ENCODE data around the gene RUFY4.
"Not testable (repeated sequence)": the region's sequence is repeated elsewhere in the genome, so short reads cannot be mapped to it uniquely, and the experiment has no call there.

The RUFY4 gene

DNA sequence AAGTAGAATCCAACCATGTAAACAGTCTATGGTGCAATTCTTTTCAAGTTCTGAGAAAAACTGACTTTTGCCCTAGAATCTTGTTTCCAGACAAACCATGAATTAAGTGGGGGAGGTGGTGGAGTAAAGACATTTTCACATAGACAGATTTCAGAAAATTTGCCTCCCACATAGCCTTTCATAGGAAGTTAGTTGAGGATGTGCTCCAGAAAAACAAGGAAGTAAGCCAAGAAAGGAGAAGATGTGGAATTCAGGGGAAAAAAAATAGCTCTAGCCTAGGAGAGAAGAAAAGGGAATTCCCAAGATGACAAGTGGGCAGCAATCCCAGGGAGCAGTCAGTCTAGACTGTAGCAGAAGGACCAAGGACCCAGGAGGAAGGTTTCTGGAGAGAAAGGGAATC is 17.4 kb downstream of the RUFY4 start:
- DNase-seq (ENCODE audit: low read depth): no peak

- no peak for DNase-seq (ENCODE audit: low read depth)
Observed at GRCh38 chr2:218089259-218089658, 20.2 kb downstream of the RUFY4 start.

DNA sequence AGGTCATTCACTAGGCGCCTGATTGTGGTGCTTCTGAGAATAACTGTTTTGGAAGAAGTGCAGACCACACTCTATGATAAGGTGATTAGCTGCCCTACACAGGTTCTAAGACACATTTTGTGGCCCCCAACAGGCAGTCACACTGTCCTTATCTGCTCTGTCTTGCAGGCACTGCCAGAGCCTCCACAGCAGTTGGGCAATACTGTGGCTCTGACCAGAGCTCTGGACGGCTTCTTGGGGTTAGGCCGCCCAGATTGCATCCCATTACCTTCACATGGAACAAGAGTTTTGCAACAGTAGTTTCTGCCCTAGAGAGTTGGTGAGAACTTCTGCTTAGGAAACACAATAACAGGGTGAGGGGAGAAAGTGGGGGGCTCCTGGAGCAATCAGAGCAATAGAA is 22.7 kb downstream of the RUFY4 start:
- DNase-seq (ENCODE audit: low read depth): no peak

GRCh38 chr2:218093879-218094278 is 24.8 kb downstream of the RUFY4 start:
- no peak for DNase-seq (ENCODE audit: low read depth)

- no peak for DNase-seq (ENCODE audit: low read depth)
Observed at GRCh38 chr2:218095853-218096252, 26.8 kb downstream of the RUFY4 start.

DNA sequence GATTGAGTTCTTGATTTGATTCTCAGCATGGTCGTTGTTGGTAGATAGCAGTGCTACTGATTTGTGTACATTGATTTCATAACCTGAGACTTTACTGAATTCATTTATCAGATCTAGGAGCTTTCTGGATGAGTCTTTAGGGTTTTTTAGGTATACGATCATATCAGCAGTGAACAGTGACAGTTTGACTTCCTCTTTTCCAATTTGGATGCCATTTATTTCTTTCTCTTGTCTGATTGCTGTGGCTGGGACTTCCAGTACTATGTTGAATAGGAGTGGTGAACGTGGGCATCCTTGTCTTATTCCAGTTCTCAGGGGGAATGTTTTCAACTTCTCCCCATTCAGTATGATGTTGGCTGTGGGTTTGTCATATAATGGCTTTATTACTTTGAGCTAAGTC is 28.9 kb downstream of the RUFY4 start:
- no peak for DNase-seq (ENCODE audit: low read depth)

- DNase-seq (ENCODE audit: low read depth): not testable (repeated sequence)
Observed at GRCh38 chr2:218108834-218109233, 39.8 kb downstream of the RUFY4 start.

DNA sequence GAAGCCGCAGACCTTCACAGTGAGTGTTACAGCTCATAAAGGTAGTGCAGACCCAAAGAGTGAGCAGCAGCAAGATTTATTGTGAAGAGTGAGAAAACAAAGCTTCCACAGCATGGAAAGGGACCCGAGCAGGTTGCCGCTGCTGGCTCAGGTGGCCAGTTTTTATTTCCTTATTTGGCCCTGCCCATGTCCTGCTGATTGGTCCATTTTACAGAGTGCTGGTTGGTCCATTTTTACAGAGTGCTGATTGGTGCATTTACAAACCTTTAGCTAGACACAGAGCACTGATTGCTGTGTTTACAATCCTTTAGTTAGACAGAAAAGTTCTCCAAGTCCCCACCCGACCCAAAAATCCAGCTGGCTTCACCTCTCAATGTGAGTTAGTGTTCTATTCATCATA is 52.7 kb downstream of the RUFY4 start:
- DNase-seq (ENCODE audit: low read depth): not testable (repeated sequence)

- DNase-seq (ENCODE audit: low read depth): not testable (repeated sequence)
Observed at GRCh38 chr2:218122286-218122685, 53.2 kb downstream of the RUFY4 start.

GRCh38 chr2:218123986-218124385 is 54.9 kb downstream of the RUFY4 start:
- DNase-seq (ENCODE audit: low read depth): no peak

- no peak for DNase-seq (ENCODE audit: low read depth)
Observed at GRCh38 chr2:218125095-218125494, 56.0 kb downstream of the RUFY4 start.

DNA sequence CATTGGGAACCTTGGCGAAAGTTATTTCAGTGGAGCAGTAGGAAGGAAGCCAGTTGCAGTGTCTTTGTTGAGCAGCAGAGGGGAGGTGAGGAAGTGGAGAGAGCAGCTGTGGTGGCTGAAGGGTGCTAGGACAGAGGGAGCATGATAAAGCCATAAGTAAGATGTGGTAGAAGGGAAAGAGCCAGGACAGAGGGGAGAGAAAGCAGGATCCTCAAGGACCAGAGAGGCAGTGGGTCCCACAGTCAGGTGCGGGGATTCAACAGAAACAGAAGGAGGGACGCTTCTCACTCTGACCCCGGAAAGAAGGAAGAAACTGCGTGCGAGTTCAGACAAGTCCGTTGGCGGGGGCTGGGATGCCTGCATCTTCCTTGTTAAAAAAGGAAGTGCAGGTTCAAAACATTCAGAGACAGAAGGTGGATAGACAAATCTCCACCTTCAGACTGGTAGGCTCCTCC is 56.6 kb downstream of the RUFY4 start, which contains the start of gene CXCR2:
Gene CXCR2 (plus strand): TSS at position 403 of the 455 bp plus-strand sequence. CDS start 8,774 bp downstream, outside the sequence.
- DNase-seq (ENCODE audit: low read depth): no peak

- DNase-seq (ENCODE audit: low read depth): no peak
Observed at GRCh38 chr2:218127929-218128455, 58.9 kb downstream of the RUFY4 start.

GRCh38 chr2:218128781-218129457 is 59.9 kb downstream of the RUFY4 start:
- DNase-seq (ENCODE audit: low read depth): no peak

- no peak for DNase-seq (ENCODE audit: low read depth)
Observed at GRCh38 chr2:218129458-218130135, 60.5 kb downstream of the RUFY4 start.

DNA sequence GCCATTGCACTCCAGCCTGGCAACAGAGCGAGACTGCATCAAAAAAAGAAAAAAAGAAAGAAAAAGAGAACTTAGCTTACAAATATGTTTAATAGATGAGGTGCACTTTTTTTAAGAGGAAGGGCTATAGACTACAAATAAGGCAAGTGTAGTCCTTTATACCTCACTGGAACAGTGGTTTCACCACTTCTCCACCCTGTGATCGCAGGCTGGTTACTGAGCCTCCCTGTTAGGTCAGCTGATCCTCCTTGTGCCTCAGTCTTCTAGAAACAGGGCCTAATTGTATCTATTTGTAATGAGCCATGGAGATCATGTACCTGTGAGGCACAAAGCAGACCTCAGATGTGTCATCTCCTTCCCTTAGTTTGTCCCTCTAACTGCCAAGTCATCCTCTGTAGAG is 61.3 kb downstream of the RUFY4 start:
- no peak for DNase-seq (ENCODE audit: low read depth)

DNA sequence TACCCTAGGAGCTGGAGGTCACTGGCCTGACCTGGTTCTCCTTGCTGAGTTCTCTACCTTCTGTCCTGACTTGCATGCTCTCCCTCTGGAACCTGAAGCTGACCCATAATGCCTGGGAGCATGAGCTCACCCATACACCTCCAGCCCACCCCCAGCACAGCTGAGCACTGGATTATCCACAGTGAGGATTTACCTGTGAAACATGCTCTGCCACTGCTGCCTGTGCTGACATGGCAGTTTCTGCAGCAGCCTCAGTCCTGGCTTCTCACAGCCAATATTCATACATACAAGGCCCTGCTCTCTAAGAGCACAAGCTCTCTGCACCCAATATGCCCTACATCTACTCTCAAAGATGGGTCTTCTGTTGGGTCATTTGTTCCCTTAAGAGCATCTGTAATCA is 61.8 kb downstream of the RUFY4 start:
- no peak for DNase-seq (ENCODE audit: low read depth)

DNA sequence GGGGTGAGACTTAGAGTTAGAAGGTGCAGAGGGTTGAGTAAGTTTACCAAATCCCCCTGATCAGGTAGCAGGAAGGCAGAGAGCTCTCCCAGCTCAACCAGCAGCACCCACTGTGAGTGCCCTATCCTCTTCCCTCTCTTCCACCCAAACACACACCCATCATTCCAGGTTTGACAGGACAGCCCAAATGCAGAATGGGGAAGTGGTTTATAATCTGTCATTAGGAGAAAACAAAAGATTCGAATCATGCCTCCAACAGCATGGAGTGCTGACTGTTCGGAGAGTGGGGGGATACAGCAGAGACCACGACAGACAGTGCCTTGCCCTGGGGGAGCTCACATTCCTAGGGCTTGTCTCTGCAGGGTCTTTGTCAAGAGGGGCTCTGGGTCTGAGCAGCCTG is 68.5 kb downstream of the RUFY4 start:
- no peak for DNase-seq (ENCODE audit: low read depth)

GRCh38 chr2:218138047-218138446 is 69.0 kb downstream of the RUFY4 start:
- no peak for DNase-seq (ENCODE audit: low read depth)

Measured in stimulated activated CD8-positive, alpha-beta memory T cell treated with anti-CD3 and anti-CD28 coated beads, Interleukin-15, amount 100 ng/mL, for 1 hour (primary cell).